ENCODE measurements around the gene FRRS1L.

DNA sequence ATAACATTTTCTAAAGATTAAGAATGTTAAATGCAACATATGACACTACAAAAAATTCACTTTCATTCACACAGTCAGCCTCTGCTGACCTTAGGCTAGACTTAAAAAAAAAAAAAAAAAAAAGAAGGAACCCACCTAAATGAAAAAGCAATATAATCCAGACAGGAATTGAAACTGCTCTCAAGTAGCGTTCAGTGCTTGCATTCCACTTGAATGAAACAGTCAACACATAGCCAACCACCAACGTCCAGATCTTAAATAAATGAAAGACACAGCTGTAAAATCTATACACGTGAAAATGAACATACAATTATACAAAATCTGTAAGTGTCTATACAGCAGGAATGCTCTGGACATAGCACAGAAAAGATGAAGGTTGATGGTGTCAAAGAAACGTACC, 58.7 kb downstream of the FRRS1L start:
- TF ChIP-seq, protein P1, sequence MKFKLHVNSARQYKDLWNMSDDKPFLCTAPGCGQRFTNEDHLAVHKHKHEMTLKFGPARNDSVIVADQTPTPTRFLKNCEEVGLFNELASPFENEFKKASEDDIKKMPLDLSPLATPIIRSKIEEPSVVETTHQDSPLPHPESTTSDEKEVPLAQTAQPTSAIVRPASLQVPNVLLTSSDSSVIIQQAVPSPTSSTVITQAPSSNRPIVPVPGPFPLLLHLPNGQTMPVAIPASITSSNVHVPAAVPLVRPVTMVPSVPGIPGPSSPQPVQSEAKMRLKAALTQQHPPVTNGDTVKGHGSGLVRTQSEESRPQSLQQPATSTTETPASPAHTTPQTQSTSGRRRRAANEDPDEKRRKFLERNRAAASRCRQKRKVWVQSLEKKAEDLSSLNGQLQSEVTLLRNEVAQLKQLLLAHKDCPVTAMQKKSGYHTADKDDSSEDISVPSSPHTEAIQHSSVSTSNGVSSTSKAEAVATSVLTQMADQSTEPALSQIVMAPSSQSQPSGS (CRISPR knock-in tag; IDR thresholded peaks at IDR 0.05; ENCODE audit: borderline replicate concordance, low read depth): no peak
- TF ChIP-seq NR3C1 (CRISPR knock-in tag; conservative IDR thresholded peaks at IDR 0.05; ENCODE audit: low read depth) (no peak), ZNF121 (CRISPR knock-in tag; IDR thresholded peaks at IDR 0.05) (no peak), AFF4 (CRISPR knock-in tag; IDR thresholded peaks at IDR 0.05; ENCODE audit: borderline replicate concordance) (no peak), ATF3 (CRISPR knock-in tag; conservative IDR thresholded peaks at IDR 0.05) (no peak), SP1 (CRISPR knock-in tag; conservative IDR thresholded peaks at IDR 0.05) (no peak), USF2 (CRISPR knock-in tag; IDR thresholded peaks at IDR 0.05) (no peak)
- TF ChIP-seq, protein P2, sequence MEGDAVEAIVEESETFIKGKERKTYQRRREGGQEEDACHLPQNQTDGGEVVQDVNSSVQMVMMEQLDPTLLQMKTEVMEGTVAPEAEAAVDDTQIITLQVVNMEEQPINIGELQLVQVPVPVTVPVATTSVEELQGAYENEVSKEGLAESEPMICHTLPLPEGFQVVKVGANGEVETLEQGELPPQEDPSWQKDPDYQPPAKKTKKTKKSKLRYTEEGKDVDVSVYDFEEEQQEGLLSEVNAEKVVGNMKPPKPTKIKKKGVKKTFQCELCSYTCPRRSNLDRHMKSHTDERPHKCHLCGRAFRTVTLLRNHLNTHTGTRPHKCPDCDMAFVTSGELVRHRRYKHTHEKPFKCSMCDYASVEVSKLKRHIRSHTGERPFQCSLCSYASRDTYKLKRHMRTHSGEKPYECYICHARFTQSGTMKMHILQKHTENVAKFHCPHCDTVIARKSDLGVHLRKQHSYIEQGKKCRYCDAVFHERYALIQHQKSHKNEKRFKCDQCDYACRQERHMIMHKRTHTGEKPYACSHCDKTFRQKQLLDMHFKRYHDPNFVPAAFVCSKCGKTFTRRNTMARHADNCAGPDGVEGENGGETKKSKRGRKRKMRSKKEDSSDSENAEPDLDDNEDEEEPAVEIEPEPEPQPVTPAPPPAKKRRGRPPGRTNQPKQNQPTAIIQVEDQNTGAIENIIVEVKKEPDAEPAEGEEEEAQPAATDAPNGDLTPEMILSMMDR (IDR thresholded peaks at IDR 0.05): no peak
- TF ChIP-seq, protein P3, sequence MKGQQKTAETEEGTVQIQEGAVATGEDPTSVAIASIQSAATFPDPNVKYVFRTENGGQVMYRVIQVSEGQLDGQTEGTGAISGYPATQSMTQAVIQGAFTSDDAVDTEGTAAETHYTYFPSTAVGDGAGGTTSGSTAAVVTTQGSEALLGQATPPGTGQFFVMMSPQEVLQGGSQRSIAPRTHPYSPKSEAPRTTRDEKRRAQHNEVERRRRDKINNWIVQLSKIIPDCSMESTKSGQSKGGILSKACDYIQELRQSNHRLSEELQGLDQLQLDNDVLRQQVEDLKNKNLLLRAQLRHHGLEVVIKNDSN (CRISPR knock-in tag; IDR thresholded peaks at IDR 0.05): no peak
